HEK293 (cell line): Measurements from ENCODE around the gene PHKG1.

Experiments
- CTCF ChIP-seq: fragments of 450-650 bp; formaldehyde crosslinking; IDR thresholded peaks from 2 replicates; pipeline ENCODE4 v1.5.1; 2016; ENCODE audit warnings: missing biosample characterization, missing genetic modification characterization
- TCF7L2 ChIP-seq: IDR thresholded peaks from 2 replicates; pipeline ENCODE4 v1.6.1; 2011; ENCODE audit warnings: low read depth, mild to moderate bottlenecking, inconsistent platforms, low read length, moderate library complexity, borderline replicate concordance
- WT1 ChIP-seq: fragments of 450-650 bp; formaldehyde crosslinking; IDR thresholded peaks from 2 replicates; pipeline ENCODE4 v1.5.1; 2016; ENCODE audit warnings: missing biosample characterization, missing genetic modification characterization
- ZNF121 ChIP-seq: fragments of 450-650 bp; formaldehyde crosslinking; IDR thresholded peaks from 2 replicates; pipeline ENCODE4 v1.5.1; 2016; ENCODE audit warnings: missing biosample characterization, missing genetic modification characterization
- ZNF792 ChIP-seq: fragments of 450-650 bp; formaldehyde crosslinking; IDR thresholded peaks from 2 replicates; pipeline ENCODE4 v1.5.1; 2016; ENCODE audit warnings: missing biosample characterization, missing genetic modification characterization
- ZXDB ChIP-seq: fragments of 450-650 bp; formaldehyde crosslinking; IDR thresholded peaks from 2 replicates; pipeline ENCODE4 v1.5.1; 2016; ENCODE audit warnings: missing biosample characterization, missing genetic modification characterization

GRCh38 chr7:56086761-56087160 lies 6.0 kb downstream of the PHKG1 start:
- TF ChIP-seq CTCF (tag by site-specific recombination) (no peak), ZNF792 (tag by site-specific recombination) (no peak), WT1 (tag by site-specific recombination) (no peak), ZXDB (tag by site-specific recombination) (no peak), TCF7L2 (no peak), ZNF121 (tag by site-specific recombination) (no peak)
